HPDE6-E6E7 (cell line): ENCODE measurements around the gene DERA.
"Not testable (repeated sequence)": the region's sequence is repeated elsewhere in the genome, so short reads cannot be mapped to it uniquely, and the experiment has no call there.

ENCODE experiments used
- DNase-seq: peaks from one replicate; pipeline ENCODE4 v3.0.0; 2011; ENCODE audit warnings: missing footprints; ENCODE audit errors: extremely low spot score

DERA gene

DNA sequence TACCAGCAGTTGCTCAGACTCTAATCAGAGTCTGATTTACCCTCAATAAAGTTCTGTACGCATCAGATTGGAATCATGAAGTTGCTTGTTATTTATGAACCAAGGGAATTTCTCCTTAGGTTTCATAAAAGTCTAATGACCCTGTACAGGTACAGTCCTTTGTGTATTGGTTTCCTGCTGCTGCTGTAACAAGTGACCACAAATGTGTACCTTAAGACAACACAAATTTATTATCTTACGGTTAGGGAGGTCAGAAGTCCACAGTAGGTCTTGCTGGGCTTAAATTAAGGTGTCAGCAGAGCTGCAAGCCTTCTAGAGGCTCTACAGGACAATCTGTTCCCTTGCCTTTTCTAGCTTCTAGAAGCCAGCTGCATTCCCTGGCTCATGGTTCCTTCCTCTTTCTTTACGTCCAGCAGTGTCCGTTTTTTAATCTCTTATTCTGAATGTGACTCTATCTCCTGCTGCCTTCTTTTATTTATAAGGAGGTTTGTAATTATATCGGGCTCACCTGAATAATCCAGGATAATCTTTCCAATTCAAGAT, 6.7 kb upstream of the DERA start:
- DNase-seq = no peak

DNA sequence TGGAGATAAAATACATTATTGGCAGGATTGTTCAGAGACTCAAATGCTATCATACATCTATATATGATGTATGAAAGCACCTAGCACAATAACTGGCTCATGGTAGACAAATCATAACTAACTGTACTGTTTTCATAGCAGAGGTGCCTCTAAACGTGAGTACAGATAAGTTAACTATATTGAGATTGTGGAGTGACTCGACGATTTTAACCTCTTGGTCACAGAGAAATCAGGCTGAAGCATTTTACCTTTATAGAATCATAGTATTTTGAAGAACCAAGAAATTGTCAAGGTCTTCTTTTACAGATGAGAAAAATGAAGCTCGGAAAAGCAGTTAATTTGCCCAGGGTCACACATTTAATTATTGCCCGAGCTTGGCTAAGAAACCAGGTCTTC, 666 bp upstream of the DERA start:
- DNase-seq = no peak

DNA sequence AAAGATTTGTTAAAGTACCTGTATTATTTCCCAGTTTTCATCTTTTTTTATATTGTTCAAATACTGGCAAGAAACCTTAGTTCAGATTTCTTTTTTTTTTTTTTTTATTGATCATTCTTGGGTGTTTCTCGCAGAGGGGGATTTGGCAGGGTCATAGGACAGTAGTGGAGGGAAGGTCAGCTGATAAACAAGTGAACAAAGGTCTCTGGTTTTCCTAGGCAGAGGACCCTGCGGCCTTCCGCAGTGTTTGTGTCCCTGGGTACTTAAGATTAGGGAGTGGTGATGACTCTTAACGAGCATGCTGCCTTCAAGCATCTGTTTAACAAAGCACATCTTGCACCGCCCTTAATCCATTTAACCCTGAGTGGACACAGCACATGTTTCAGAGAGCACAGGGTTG, 799 bp downstream of the DERA start:
- DNase-seq = not testable (repeated sequence)

GRCh38 chr12:15914131-15914530, 3.0 kb downstream of the DERA start:
- DNase-seq = not testable (repeated sequence)

DNA sequence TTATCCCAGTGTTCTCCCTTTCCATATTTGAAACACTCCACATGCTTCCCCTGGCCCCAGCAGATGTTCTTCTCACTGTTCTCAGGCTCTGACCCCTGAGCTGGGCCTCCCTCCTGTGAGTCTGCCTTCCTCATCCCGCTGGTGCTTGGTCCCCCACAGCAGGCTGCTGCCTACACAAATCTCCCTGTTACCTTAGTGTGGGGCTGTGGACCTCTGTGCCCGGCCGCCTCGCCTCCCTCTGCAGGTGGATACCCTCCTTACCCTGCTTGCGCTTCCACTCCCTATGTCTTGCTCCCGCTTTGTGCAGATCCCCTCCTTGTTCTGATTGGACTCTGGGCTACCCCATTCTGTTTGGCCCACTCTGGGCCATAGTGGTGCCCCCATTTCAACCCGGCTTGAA, 6.9 kb downstream of the DERA start:
- no peak for DNase-seq

DNA sequence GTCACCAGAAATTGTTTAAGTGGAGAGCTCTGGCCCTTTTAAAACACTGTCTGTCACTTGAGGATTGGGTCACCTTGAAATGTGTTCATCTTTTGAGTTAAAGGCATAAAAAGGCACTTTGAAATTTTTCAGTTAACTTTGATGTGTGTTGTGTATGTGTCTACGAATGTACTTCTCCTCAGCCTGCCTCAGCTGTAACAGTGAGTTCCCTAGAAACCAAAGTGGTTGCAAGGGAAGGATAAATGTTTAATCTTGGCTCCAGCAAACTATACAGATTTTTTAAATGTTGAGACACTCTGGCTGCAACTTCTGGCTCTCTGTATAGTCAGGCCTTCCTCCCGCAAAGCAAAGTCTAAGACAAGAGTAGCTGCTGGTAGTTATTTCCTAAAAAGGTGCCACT, 8.3 kb downstream of the DERA start:
- no peak for DNase-seq

DNA sequence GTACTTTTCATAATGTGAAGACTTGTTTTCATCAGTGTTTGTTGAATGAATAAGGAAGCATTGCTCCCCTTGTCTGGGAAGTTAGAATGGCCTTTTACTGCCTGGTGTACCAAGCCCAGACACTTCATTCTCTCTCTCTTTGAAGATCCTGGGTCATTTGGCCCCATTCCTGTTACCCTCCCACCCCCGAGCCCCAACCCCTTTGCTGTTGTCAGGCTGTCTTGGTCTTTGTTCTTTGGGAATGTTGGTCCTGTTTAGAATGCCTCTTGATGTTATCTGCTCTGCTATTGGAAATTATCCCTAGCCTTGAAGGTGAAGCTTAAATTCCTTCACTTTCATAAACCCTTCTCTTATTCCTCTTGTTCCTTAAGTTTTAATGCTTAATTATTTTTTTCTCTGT, 13.8 kb downstream of the DERA start:
- DNase-seq = no peak

GRCh38 chr12:15928346-15928745, 17.2 kb downstream of the DERA start:
- peak; percentile 34 for DNase-seq

DNA sequence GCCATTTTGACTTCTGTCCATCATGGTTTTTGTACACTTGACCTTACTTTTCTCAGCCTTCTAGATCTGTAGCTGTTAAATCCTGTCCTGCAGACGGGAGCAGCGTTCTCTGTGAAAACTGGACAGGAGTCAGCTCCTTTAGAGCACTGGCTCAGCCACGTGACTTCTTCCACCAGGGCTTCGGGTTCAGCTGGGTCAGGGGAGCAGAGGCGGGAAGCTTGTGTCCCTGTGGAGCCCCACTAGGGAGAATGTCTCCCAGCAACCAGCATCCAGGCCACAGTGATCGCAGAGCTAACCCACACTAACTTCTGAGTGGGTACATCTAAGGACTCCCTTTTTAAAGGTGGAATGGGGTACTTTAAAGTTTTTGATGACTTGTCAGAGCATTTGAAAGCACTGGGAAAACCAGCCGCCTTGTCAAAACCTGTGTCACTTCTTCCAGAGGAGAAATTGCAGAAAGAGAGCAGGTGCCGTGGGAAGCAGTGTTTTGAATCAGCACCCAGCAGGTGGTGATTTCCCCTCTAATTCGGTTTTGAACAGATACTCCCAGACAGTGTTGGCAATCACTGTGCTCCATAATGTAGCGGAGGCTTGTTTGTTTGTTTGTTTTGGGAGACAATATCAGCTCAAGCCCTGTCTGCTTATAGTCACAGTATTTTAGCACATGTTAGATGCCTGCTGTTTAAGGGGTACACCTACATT, 17.9 kb downstream of the DERA start:
- no peak for DNase-seq

DNA sequence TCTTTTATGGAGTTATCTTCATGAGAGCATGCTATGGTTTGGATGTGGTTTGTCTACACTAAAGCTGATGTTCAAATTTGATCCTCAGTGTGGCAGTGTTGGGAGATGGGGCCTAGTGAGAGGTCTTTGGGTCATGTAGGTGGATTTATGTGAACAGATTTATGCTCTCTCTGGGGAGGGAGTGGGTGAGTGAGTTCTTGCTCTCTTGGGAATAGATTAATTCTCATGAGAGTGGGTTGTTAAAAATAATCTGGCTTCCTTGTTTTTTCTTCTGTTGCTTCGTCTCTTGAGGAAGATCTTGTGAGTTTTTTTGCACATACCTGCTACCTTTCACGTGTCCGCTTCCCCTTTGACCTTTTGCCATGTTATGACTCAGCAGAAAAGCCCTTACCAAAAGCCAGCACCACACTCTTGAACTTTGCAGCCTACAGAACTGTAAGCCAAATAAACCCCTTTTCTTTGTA, 20.5 kb downstream of the DERA start:
- DNase-seq = no peak

- no peak for DNase-seq
These were observed 21.2 kb downstream of the DERA start for GRCh38 chr12:15932327-15932726.

DNA sequence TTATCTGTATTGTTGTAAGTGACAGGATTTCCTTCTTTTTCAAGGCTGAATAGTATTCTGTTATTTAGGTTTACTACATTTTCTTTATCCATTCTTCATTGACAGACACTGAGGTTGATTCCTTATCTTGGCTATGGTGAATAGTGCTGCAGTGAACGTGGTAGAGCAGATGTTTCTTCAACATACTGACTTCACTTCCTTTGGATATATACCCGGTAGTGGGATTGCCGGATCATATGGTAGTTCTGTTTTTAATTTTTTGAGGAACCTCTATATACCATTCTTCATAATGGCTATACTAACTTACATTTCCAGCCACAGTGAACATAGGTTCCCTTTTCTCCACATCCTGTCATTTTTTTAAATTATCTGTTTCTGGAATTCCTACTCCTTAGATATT, 21.8 kb downstream of the DERA start:
- no peak for DNase-seq

- DNase-seq = no peak
These were observed 22.6 kb downstream of the DERA start for GRCh38 chr12:15933751-15934150.

DNA sequence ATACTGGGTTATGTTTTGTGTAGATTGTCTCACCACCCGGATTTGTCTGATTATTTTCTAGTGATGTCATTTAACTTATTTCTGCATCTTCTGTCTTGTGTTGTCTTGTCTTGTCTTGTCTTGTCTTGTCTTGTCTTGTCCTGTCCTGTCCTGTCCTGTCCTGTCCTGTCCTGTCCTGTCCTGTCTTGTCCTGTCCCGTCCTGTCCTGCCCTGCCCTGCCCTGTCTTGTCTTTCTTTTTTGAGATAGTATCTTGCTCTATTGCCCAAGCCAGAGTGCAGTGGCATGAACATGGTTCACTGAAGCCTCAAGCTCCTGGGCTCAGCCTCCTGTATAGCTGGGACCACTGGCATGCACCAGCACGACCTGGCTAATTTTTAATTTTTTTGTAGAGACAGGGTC, 25.6 kb downstream of the DERA start:
- no peak for DNase-seq

GRCh38 chr12:15937902-15938301, 26.8 kb downstream of the DERA start:
- DNase-seq = no peak

- no peak for DNase-seq
These were observed 28.0 kb downstream of the DERA start for GRCh38 chr12:15939111-15939510.

GRCh38 chr12:15942475-15942874, 31.3 kb downstream of the DERA start:
- DNase-seq = no peak

- not testable (repeated sequence) for DNase-seq
These were observed 32.4 kb downstream of the DERA start for GRCh38 chr12:15943519-15943918.

- not testable (repeated sequence) for DNase-seq
These were observed 37.3 kb downstream of the DERA start for GRCh38 chr12:15948461-15948860.

- no peak for DNase-seq
These were observed 44.1 kb downstream of the DERA start for GRCh38 chr12:15955281-15955680.

DNA sequence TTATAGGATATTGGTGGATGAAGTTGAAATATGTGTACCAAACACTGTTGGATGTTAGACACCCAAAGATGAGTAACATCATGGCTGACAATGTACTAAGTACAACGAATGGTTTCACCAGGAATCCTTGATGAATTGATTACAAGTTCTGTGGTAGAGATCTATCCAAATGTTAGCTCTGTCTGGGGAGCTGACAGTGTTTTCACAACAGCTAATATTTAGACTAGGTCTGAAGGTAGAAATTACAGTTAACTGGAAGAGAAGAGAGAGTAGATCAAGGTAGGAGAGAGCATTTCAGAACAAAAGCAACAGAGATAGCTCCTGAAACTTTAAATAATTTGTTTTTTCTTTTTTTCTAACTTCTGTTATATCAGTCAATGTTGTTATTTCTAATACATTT, 44.9 kb downstream of the DERA start:
- DNase-seq = no peak

DNA sequence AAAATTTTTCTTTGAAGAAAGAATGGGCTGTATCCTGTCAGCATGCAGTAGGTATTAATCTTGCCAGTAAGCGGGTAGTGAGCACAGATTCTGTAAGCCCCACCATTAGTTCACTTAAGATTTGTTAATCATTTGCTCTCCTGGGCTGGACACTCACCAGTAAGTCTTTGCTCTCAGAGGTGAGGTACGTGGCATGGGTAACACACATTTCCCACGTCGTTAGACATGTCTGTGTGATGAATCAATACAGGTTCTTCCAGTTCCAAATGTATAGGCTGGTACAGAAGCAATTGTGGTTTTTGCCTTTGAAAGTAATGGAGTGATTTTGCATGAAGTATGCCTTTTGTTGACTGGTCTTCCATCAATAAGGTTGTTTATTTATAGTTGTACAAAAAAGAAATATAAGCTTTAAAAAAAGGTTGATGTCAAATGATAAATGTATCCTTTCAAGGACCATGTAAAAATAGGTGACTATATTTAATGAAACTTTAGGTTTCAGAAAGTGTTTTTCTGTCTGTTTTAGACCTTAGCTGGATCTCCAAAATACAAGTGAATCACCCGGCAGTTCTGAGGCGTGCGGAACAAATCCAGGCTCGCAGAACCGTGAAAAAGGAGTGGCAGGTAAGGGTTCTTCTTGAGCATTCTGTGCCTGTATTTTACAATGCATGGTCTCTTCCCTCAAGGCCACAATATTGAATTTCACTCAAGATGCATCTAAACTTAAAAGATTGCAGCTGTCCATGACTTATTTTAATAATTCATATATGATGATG, 45.5 kb downstream of the DERA start:
- peak; percentile 94 for DNase-seq

GRCh38 chr12:15962760-15963159, 51.6 kb downstream of the DERA start:
- DNase-seq = peak; percentile 44
